ENCODE data around the gene CHST9.

DNA sequence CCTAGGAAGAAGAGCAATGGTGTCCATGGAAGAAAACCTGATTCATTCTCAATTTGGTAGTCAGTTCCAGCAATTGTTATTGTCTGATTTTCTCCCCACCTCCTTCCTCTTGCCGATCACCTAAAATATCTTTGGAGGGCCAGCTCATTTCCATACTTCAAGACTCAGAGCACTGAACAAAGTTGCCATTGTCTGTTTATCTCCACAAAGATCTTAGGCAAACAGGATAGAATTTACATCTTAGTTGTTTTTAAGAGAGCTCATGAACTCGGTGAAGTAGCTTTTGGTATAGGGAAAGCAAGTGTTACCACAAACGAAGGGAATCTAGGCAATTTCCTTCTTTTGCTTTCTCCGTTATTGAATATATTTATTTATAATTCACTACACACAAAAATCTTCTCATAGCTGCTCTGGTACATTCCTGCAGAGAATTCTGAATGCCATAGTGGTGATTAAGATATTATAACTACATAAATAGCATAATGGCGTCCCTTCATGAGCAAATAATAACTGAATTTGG is 41.5 kb upstream of the CHST9 start:
- TF ChIP-seq, protein P1, sequence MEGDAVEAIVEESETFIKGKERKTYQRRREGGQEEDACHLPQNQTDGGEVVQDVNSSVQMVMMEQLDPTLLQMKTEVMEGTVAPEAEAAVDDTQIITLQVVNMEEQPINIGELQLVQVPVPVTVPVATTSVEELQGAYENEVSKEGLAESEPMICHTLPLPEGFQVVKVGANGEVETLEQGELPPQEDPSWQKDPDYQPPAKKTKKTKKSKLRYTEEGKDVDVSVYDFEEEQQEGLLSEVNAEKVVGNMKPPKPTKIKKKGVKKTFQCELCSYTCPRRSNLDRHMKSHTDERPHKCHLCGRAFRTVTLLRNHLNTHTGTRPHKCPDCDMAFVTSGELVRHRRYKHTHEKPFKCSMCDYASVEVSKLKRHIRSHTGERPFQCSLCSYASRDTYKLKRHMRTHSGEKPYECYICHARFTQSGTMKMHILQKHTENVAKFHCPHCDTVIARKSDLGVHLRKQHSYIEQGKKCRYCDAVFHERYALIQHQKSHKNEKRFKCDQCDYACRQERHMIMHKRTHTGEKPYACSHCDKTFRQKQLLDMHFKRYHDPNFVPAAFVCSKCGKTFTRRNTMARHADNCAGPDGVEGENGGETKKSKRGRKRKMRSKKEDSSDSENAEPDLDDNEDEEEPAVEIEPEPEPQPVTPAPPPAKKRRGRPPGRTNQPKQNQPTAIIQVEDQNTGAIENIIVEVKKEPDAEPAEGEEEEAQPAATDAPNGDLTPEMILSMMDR (IDR thresholded peaks at IDR 0.05; ENCODE audit: poor library complexity): no peak
- no peak for TF ChIP-seq EZH2 (IDR thresholded peaks at IDR 0.05; ENCODE audit: borderline replicate concordance)

Data from hepatocyte (in vitro differentiated cells).